ENCODE measurements around the gene ZFP36L2.
A peak's percentile ranks its signal among the peaks of the same experiment; 100 is the strongest.

Gene ZFP36L2, protein sequence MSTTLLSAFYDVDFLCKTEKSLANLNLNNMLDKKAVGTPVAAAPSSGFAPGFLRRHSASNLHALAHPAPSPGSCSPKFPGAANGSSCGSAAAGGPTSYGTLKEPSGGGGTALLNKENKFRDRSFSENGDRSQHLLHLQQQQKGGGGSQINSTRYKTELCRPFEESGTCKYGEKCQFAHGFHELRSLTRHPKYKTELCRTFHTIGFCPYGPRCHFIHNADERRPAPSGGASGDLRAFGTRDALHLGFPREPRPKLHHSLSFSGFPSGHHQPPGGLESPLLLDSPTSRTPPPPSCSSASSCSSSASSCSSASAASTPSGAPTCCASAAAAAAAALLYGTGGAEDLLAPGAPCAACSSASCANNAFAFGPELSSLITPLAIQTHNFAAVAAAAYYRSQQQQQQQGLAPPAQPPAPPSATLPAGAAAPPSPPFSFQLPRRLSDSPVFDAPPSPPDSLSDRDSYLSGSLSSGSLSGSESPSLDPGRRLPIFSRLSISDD

DNA sequence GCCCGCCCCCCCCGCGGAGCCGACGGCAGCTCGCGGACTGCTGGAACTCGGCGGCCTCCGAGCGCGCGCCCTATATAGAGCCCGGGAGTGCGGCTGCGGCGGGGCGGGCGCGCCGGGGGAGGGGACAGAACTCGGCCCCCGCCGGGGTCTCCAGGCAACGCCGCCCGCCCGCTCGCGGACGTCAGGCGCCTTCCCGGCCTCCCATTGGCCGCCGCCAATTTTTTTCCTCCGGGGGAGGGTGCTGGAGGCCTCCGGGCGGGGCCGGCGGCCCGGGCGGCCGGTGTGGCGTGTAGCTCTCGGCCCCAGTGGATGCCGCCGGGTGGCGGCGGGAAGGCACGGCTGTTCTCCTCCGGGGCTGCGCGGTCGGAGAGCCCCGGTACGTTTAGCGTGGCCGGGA, at the start of gene ZFP36L2:
TSS of gene ZFP36L2 (minus strand) at position 49 of the 397 bp plus-strand sequence. CDS start 291 bp downstream, outside the sequence.
- DNase-seq (ENCODE audit: low spot score): peak; percentile 97

DNA sequence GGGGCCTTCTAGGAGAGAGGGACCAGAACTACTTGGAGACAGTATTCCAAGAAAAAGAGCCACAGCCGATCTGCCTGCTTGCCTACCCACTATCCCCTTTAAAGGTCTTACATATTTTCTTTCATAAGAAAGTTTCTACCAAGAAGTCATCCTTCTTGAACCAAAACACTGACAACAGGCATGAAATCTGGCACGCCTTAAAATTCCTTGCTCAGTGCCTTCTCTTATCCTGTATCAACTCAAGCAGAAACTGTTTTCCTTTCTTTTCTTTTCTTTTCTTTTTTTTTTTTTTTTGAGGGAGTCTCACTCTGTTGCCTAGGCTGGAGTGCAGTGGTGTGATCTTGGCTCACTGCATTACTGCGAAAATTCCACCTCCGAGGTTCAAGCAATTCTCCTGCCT, 48.3 kb upstream of the ZFP36L2 start:
- DNase-seq (ENCODE audit: low spot score): no peak

DNA sequence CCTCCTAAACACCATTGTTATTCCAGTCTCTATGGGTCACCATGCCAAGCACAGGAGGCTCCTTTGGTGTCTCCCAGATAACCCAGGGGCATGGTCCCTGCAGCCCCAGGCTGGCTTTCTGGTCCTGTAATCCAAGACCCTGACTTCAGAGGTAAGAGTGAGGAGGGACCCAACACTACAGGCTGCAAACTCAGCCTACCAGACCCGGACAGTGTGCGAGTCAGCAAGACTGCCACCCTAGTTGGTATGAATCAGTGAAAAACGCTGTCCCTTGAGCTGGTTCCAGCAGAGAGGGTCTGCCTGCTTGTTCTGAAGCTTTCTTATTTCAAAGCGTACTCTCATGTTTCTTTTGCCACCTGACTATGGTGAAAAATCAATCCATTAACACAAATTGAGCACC, 47.6 kb upstream of the ZFP36L2 start:
- DNase-seq (ENCODE audit: low spot score): peak; percentile 57

DNA sequence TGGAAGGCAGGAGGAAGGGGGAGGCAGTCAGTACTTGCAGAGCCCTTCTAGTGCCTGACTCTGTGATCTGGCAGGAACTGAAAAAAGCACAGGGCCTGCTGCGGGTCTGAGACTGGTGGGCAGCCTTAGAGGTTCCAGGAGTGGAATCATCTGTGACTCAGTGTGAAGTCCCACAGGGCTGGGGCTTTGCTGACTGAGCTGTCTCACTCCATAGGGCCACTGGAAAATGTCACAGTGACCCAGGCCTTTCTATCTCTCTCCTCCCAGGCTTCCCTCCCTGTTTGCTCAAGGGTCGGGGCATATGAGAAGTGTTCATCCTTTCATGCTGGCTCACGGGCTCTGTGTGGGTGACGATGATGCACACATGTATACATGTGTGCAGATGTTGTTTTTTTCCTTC, 47.1 kb upstream of the ZFP36L2 start:
- DNase-seq (ENCODE audit: low spot score): peak; percentile 64

- no peak for DNase-seq (ENCODE audit: low spot score)
Observed at GRCh38 chr2:43270930-43271615, 44.7 kb upstream of the ZFP36L2 start.

DNA sequence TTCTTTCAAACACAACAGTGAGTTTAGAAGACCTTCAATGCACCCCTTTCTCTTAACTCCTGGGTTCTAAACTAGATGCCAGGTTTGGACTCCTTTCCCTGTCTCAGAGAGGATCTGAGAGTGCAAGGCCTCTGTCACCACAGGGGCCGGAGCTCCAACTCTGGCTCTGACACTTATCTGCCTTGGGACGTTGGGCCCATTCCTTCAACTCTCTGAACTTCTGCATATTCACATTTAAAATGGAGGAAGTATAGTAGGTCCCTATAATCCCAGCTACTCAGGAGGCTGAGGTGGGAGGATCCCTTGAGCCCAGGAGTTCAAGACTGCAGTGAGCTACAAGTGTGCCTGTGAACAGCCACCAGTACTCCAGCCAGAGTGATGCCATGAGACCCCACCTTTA, 44.1 kb upstream of the ZFP36L2 start:
- no peak for DNase-seq (ENCODE audit: low spot score)

DNA sequence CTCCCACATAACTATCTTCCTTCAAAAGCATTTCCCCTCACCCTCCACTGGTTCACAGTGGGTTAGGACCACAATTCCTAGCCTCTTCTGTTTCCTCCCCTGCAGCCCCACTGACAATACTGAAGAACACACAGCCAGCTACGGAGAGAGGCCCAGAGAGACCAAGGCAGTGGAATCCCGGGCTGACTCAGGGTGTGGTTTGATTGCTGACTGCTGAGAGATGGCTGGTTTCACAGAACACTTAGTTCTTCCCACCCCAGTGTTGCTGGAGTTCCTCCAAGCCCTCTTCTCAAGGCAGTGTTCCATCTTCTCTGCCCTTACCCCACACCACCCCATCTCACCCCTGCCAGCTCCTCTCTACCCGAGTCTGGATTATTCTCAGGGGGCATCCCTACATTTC, 43.3 kb upstream of the ZFP36L2 start:
- peak; percentile 27 for DNase-seq (ENCODE audit: low spot score)

DNA sequence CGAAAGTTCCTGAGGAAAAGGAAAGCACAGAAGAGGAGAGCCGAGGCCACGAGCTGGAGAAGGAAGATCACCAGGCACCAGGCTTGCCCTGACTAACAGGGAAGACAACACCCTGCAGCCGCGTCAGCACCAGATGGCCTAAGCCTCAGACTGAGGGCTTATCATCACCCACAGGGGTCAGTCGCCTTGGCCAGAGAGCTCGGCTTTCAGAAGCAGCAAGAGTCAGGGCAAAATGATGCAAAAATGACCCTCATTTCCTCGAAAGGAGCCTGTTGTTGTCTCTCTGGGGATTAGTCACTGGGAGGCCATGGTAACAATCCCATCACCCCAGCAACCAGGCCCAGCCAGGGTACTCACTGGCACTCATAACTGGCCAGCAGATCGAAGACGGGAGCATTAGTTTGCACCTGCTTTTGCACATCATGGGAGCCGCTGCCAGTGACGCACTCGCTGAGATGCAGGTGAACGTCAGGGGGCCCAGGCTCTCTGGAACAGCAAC, 42.7 kb upstream of the ZFP36L2 start:
- DNase-seq (ENCODE audit: low spot score): peak; percentile 74

GRCh38 chr2:43268066-43268953, 41.9 kb upstream of the ZFP36L2 start:
- DNase-seq (ENCODE audit: low spot score): no peak

DNA sequence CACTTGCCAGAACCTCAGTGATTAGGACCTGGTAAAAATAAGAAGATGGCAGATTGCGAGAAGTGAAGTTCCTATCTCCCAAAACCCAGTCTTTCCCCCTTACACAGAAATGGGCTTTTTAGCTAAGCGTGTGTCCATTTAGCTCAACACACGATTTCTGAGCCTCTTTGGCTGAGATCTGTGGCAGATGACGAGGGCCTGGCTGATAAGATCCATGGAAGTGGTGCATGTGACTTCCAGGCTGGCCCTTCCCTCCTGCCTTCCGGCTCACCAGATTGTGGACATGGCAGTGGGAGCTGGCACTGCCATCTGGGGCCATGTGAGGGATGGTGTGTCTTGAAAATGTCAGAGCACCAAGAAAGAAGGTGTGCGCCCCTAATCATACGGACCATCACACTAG, 41.0 kb upstream of the ZFP36L2 start:
- no peak for DNase-seq (ENCODE audit: low spot score)

GRCh38 chr2:43266711-43267111, 40.3 kb upstream of the ZFP36L2 start:
- DNase-seq (ENCODE audit: low spot score): peak; percentile 31

- DNase-seq (ENCODE audit: low spot score): no peak
Observed at GRCh38 chr2:43265421-43265820, 39.0 kb upstream of the ZFP36L2 start.

DNA sequence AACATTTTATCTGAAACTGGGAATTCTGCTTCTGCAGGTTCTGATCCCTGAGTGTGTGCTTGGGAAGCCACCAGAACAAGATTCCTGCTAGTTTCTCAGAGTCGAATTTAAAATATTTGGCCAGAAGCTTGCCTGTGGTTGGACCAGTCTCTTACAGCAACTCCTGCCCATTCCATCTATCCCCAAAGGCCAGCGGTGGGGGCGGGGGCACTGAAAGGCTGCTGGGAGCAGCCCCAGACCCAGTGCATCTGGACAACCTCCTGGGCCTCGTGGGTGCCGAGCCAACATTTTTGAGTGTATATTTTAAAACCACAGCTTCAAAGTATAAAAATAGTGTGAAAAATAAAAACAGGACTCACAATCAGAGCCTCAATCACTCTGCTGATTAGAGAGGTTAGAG, 38.6 kb upstream of the ZFP36L2 start:
- no peak for DNase-seq (ENCODE audit: low spot score)

DNA sequence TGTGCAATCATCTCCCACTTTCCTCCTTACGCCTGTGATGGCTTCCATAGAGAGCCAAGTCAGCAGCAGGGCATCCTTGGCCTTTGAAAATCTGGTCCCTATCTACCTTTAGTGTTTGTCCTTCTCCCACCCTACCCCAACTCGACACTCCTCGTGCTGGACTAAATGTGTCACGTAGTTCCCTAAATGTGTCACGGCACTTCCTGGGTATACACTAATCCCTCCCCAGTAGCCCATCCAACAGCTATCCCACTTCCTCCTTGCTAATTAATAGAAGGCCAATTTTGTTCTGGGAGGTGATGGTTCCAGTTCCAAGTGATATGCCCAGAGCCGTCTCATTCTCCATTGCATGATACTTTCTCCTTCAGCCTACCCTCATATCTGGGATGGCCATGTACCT, 36.5 kb upstream of the ZFP36L2 start:
- no peak for DNase-seq (ENCODE audit: low spot score)

DNA sequence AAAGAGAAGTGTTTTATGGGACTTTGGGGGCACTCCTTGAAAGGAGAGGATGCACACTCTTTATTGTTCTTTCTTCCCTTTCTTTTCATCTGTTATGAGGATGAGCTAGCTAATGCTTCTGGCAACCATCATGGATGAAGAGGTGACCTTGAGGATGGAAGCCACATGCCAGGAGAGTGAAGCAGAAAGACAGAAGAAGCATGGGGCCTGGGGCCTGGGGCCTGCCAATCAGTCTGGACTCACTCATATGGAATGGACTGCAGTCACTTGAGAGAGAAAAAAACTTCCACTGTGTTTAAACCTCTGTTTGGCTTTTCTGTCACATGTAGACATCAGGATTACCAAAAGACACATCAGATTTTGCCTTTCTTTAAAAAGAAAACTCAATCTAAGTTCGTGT, 35.8 kb upstream of the ZFP36L2 start:
- DNase-seq (ENCODE audit: low spot score): no peak

GRCh38 chr2:43259512-43259911, 33.1 kb upstream of the ZFP36L2 start:
- DNase-seq (ENCODE audit: low spot score): no peak

DNA sequence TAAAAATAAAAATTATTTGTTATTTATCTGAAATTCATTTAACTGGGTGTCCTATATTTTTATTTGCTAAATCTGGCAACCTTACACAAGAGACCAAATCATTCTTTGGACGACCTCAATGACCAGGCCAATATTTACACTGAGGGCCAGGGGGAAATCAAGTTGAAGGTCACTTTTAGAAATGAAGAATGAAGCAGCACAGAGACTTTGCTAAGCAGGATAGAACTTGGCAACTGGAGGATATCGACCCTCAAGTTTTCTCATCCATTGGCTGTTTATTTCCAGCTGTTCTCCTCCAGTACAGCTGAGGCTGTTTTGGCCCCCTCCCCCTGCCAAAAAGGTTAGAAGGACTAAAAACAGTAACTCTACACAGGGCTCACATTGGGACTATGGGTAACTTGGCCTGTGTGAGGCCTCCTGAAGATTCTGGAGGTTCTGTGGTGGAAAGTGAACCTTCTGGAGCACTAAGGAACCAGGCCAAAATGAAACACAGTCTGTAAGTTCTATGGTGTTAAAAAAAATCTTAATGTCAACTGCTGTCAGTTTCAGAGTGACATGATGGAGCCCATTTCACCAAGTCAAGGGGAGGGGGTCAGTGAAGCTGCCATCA, 32.2 kb upstream of the ZFP36L2 start:
- no peak for DNase-seq (ENCODE audit: low spot score)

DNA sequence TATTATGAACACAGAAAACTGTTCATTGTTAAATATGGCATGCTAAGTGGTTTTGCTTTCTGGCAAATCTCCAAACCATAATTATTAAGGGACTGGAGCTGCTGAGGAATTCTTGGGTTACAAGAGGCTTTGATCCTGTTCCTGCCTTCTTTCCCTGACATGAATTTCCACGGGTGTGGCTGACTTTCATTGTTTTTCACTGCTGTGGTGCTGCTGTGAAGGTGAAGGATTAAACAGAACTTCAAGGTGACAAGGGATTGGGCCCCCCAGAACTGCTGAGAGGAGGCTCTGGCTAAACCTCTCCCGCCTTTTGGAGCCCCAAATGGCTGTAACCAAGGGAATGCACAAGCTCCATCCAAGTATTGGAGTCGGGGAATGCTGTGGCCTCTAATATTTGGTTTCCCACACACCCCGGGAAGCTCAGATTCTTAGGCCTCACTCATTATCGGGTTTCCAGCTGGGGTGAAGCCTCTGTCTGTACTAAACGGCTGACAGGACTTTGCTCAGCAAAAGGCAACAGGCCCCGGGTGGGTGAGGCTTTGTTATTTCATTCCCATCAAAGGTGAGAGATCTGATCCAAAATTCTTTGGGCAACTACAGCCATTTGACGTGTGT, 29.0 kb upstream of the ZFP36L2 start:
- no peak for DNase-seq (ENCODE audit: low spot score)

GRCh38 chr2:43254331-43254730, 27.9 kb upstream of the ZFP36L2 start:
- DNase-seq (ENCODE audit: low spot score): no peak

GRCh38 chr2:43251171-43251731, 24.8 kb upstream of the ZFP36L2 start:
- peak; percentile 22 for DNase-seq (ENCODE audit: low spot score)

- no peak for DNase-seq (ENCODE audit: low spot score)
Observed at GRCh38 chr2:43250015-43250414, 23.6 kb upstream of the ZFP36L2 start.
